Measurements from ENCODE around the gene NUB1. TPM values are rescaled to one million over a fixed set of nuclear protein-coding genes. Genes with fewer than 3 reads are reported as not detected.

The NUB1 gene
- total RNA-seq, 2 donors from 2014 or later: 42.3 to 55.2 TPM

DNA sequence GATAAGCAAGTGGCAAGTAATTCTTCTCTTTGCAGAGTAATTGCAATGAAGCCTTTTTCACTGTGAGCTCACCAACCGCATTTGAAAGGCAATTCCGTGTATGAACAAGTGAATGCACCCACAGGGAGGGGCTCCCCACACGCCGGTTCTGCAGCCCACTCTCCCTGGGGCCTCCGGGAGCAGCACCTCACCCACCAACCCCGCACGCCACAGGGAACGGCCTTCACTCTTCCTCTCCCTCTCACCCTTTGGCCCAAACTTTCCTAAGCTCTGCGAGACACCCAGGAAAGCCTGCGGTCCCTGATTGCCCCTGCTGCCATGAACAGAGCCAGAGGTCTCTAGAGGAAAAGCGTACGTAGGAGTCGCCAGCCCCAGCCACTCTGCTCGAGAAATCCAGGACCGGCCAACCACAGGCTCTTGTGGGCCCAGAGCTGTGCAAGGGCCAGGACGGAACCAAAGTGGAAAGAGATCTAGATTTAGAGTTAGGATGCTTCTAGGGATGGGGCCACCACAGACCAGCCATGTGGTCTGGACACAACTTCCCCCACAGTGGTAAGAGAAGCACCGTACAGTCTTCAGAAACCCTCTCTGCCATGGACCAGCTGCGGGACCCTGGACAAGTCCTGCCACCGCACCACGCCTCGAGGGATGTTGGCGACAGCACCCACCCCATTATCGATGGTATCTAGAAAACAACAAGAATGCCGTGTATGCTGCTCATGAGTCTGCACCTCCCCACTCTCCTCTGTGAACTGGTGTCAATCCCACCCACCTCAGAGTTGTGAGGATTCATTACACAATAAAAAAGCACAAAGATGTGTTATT is 64.7 kb downstream of the NUB1 start:
- DNase-seq: no peak
- intact Hi-C loops (cut with DNase I): no loop called here
- H3K9me3 ChIP-seq: no peaks in the 10 kb centered on the region
- H3K36me3 ChIP-seq: no peaks in the 10 kb centered on the region
- H3K4me3 ChIP-seq: no peak overlapping the region
- TF ChIP-seq, protein P1, sequence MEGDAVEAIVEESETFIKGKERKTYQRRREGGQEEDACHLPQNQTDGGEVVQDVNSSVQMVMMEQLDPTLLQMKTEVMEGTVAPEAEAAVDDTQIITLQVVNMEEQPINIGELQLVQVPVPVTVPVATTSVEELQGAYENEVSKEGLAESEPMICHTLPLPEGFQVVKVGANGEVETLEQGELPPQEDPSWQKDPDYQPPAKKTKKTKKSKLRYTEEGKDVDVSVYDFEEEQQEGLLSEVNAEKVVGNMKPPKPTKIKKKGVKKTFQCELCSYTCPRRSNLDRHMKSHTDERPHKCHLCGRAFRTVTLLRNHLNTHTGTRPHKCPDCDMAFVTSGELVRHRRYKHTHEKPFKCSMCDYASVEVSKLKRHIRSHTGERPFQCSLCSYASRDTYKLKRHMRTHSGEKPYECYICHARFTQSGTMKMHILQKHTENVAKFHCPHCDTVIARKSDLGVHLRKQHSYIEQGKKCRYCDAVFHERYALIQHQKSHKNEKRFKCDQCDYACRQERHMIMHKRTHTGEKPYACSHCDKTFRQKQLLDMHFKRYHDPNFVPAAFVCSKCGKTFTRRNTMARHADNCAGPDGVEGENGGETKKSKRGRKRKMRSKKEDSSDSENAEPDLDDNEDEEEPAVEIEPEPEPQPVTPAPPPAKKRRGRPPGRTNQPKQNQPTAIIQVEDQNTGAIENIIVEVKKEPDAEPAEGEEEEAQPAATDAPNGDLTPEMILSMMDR (IDR thresholded peaks at IDR 0.05): no peak
- no peak overlapping the region for H3K9ac ChIP-seq (ENCODE audit: low read depth in 2 of 2, low read length in 2 of 2)
- H3K27ac ChIP-seq: no peak overlapping the region
- H3K27me3 ChIP-seq: peaks cover 25% of the 10 kb centered on the region
- H3K4me1 ChIP-seq: peaks cover 8% of the 10 kb centered on the region

DNA sequence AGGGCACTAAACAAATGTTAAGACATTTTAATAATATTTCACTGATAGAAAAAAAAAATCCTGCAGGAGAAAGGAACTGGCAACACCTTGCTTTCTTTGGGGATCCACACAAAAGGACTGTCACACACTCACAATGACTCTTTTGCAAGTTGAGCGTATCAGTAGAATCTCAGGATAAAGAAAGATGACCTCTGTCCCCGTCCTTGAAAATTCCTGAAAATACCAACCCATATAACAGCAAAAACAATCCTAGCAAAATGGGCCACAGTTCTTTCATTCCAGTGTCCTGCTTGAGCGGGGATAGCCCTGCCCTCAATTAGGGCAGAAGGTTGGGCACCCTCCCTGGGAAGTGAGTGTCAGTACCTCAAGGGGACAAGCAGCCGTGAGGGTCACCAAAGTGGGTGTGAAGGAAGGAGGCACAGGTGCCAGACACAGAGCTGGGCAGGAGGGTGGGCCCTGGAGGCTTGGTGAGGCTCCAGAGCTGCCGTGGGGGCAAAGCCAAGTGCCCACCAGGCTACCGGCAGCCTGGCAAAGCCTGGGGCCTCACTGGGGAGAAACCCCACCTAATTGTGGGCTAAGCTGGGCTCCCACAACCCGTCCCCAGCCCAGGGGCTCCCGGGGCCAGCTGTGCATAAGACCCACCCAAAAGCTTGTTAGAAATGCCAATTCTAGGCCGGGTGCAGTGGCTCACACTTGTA is 65.4 kb downstream of the NUB1 start:
- no peak for DNase-seq
- intact Hi-C loops (cut with DNase I): no loop called here
- Histone ChIP-seq H3K9me3 (no peaks in the 10 kb centered on the region), H3K36me3 (no peaks in the 10 kb centered on the region), H3K4me3 (no peak overlapping the region), H3K27ac (no peak overlapping the region), H3K27me3 (peaks cover 25% of the 10 kb centered on the region), H3K9ac (ENCODE audit: low read depth in 2 of 2, low read length in 2 of 2) (no peak overlapping the region), H3K4me1 (peaks cover 8% of the 10 kb centered on the region)
- TF ChIP-seq, protein P1 (IDR thresholded peaks at IDR 0.05): no peak

DNA sequence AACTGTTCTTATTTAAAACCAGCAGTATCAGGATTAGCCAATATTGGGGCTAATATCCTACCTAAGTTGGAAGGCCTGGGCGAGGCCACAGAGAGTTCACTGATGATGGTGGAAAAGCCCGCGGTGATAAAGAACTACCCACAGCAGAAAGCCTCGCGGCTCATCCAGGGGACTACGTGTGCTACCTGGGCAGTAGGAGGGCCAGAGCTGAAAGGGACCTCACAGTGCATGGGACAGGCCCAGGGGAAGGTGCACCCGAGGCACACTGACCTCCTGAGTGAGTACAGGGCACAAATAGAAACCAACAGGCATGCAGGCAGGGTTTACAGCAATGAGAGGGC is 66.9 kb downstream of the NUB1 start:
- Histone ChIP-seq H3K4me3 (peak overlapping the region; percentile 1), H3K9me3 (no peaks in the 10 kb centered on the region), H3K27me3 (peaks cover 25% of the 10 kb centered on the region), H3K9ac (ENCODE audit: low read depth in 2 of 2, low read length in 2 of 2) (no peak overlapping the region), H3K36me3 (no peaks in the 10 kb centered on the region), H3K4me1 (peaks cover 8% of the 10 kb centered on the region), H3K27ac (no peak overlapping the region)
- TF ChIP-seq, protein P1 (IDR thresholded peaks at IDR 0.05): no peak
- intact Hi-C loops (cut with DNase I): no loop called here
- DNase-seq: no peak

DNA sequence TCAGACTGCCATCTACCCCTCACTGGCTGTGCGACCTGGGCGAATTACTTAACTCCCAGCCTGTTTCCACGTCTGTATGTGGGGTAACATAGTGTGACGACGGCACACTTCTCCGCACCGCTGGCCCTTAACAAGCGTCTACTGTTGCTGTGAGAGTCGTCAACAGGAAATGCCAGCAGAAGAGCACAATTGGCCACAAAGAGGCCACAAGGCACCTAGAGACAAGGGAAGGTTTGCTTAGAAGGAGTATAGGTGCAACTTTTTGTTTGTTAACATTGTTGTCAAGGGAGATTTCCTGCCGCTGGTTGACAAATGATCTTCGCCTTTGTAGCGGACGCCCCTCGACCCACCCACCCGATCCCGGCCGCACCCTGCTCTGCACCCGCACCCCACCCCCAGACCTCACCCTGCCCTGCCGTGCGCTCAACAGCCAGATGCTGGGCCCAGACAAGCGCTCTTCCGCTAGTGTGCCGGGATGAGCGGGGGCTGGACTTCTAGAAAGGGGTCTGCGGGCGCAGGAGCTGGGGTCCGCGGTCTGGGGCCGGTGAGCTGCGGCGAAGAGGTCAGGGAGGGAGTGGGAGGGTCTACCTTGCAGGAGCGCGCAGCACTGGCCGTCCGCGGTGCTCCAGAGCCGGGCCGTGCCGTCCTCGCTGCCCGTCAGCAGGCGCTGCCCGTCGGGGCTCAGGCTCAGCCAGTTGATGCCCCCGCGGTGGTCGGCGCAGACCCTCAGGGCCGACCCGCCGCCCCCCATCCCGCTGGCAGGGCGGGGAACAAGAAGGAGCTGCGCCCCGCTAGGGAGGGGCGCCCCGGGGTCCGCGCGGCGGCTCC is 67.4 kb downstream of the NUB1 start:
- Histone ChIP-seq H3K4me1 (peaks cover 8% of the 10 kb centered on the region), H3K36me3 (no peaks in the 10 kb centered on the region), H3K9ac (ENCODE audit: low read depth in 2 of 2, low read length in 2 of 2) (peak overlapping the region in 1 of 2 donors; percentile 56), H3K27me3 (peaks cover 25% of the 10 kb centered on the region), H3K4me3 (peak overlapping the region; percentile 23), H3K9me3 (no peaks in the 10 kb centered on the region), H3K27ac (no peak overlapping the region)
- DNase-seq: no peak
- TF ChIP-seq, protein P1 (IDR thresholded peaks at IDR 0.05): no peak
- intact Hi-C loops (cut with DNase I): no loop called here

DNA sequence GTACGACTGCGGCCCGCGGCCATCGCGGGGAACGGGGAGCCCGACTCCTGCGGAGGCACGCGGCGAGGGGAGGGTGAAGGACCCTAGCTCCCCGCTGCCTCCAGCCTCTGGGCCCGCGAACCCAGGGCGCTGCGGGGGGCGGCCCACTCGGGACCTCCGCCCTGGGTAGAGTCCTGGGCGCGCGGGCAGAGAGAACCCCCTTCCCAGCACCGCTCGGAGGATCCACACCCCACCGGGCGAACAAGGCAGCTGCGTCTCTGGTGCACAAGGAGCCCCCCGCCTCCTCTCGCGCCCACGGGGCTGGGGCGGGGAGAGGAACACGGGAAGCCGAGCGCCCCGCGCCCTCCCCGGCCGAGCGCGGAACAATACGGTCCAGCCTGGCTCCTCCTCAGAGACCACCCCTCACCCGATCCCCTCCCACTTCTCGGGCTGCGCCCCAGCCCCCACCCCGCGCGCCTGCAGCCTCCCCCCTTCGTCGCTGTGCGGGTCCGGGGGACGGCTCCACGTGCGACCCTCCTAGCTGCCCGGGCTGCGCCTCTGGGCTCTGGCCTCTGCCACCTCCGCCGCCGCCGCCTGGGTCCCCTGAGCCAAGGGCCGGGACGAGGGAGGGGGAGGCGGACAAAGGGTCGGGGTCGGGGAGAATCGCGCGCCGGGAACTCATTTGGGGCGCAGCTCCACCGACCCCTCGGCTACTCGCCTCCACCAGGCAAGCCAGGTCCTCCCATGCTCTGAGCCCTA is 68.2 kb downstream of the NUB1 start, which contains the start of gene WDR86:
Gene WDR86 (minus strand): TSS at position 372 of the 738 bp plus-strand sequence. CDS start 449 bp downstream, outside the sequence.
- Histone ChIP-seq H3K9me3 (no peaks in the 10 kb centered on the region), H3K27me3 (peaks cover 25% of the 10 kb centered on the region), H3K4me3 (peak within 1 kb of the TSS; percentile 23), H3K4me1 (peaks cover 8% of the 10 kb centered on the region), H3K27ac (no peak within 1 kb of the TSS), H3K9ac (ENCODE audit: low read depth in 2 of 2, low read length in 2 of 2) (peak within 1 kb of the TSS in 1 of 2 donors; percentile 56), H3K36me3 (no peaks in the 10 kb centered on the region)
- intact Hi-C loops (cut with DNase I): no loop called here
- TF ChIP-seq, protein P1 (IDR thresholded peaks at IDR 0.05): no peak
- DNase-seq: no peak
